Activated CD4-positive, alpha-beta T cell treated with anti-CD3 and anti-CD28 coated beads, Interleukin-2, Interleukin-4, amounts not matched to agents 100 ng/mL and 50 ng/mL, durations not matched to agents 16 hours and 8 hours (primary cell): ENCODE results near the gene RC3H2.
"Not testable (repeated sequence)": the region's sequence is repeated elsewhere in the genome, so short reads cannot be mapped to it uniquely, and the experiment has no call there.

Source experiments
- DNase-seq: peaks from one replicate; pipeline ENCODE4 v3.0.0-alpha.2; 2020; ENCODE audit warnings: low spot score

The RC3H2 gene

GRCh38 chr9:122929796-122930354, 24.7 kb upstream of the RC3H2 start:
- DNase-seq: no peak

- no peak for DNase-seq
Observed at GRCh38 chr9:122923947-122924346, 18.8 kb upstream of the RC3H2 start.

GRCh38 chr9:122922713-122923112, 17.6 kb upstream of the RC3H2 start:
- no peak for DNase-seq

GRCh38 chr9:122918310-122918709, 13.2 kb upstream of the RC3H2 start:
- no peak for DNase-seq

- DNase-seq: peak; percentile 79
Observed at GRCh38 chr9:122912964-122913673, 8.0 kb upstream of the RC3H2 start, which contains the start of gene ZBTB6. Gene ZBTB6 (minus strand): TSS chr9:122913323. CDS start chr9:122912072, 1,251 bp downstream.

- no peak for DNase-seq
Observed at GRCh38 chr9:122912671-122912963, 7.5 kb upstream of the RC3H2 start.

GRCh38 chr9:122906122-122906521, 963 bp upstream of the RC3H2 start:
- not testable (repeated sequence) for DNase-seq

GRCh38 chr9:122904466-122904822, 715 bp downstream of the RC3H2 start:
- DNase-seq: peak; percentile 36

GRCh38 chr9:122900791-122901190, 4.4 kb downstream of the RC3H2 start:
- DNase-seq: no peak

- DNase-seq: no peak
Observed at GRCh38 chr9:122897969-122898368, 7.2 kb downstream of the RC3H2 start.

GRCh38 chr9:122888480-122888879, 16.7 kb downstream of the RC3H2 start:
- no peak for DNase-seq

- no peak for DNase-seq
Observed at GRCh38 chr9:122883125-122883524, 22.0 kb downstream of the RC3H2 start.

GRCh38 chr9:122879443-122879842, 25.7 kb downstream of the RC3H2 start:
- DNase-seq: no peak

- DNase-seq: no peak
Observed at GRCh38 chr9:122875523-122875922, 29.6 kb downstream of the RC3H2 start.

- DNase-seq: not testable (repeated sequence)
Observed at GRCh38 chr9:122867276-122867675, 37.9 kb downstream of the RC3H2 start.

- no peak for DNase-seq
Observed at GRCh38 chr9:122866079-122866478, 39.1 kb downstream of the RC3H2 start.

GRCh38 chr9:122865300-122865699, 39.9 kb downstream of the RC3H2 start:
- no peak for DNase-seq

- DNase-seq: no peak
Observed at GRCh38 chr9:122863407-122863806, 41.8 kb downstream of the RC3H2 start.

- no peak for DNase-seq
Observed at GRCh38 chr9:122860319-122861142, 44.6 kb downstream of the RC3H2 start.

GRCh38 chr9:122857815-122858214, 47.3 kb downstream of the RC3H2 start:
- no peak for DNase-seq

- DNase-seq: not testable (repeated sequence)
Observed at GRCh38 chr9:122852085-122852786, 52.9 kb downstream of the RC3H2 start.

GRCh38 chr9:122848256-122848943, 56.8 kb downstream of the RC3H2 start:
- no peak for DNase-seq
